Measurements from ENCODE around the gene MGST3. TPM values are rescaled to one million over a fixed set of nuclear protein-coding genes. Genes with fewer than 3 reads are reported as not detected.
"Not testable (repeated sequence)": the region's sequence is repeated elsewhere in the genome, so short reads cannot be mapped to it uniquely, and the experiment has no call there.

The MGST3 gene
- total RNA-seq, 1 donor from 2014 or later, result 628 TPM

DNA sequence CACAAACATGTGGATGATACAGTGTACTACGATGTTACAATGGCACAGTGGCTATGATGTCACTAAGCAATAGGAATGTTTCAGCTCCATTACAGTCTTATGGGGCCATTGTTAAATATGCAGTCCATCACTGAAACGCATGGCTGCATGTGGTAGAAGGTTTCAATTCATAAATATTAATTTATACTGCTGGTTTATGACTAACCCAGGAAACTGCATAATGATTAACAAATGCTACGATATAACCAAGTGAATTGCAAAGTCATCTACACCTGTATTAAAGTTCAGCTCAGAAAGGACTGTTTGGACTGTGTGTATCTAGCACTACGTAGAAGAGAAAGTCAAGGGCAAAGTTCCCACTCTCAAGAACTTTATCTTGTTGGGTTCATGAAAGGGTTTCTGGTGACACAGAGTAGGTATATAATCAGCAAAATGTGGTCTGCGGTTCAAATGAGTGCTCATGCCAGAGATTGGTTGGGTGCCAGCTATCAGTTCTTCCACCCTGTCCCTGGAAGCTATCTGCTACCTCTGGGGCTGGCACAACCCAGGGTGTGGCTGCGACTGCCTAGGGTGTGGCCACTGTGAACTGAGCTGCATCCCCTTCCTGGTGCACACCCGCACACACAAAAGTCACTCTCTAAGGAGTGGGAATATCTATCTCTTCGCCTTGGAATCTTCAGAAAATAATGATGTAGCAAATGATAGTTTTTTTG, 14.8 kb downstream of the MGST3 start:
- ATAC-seq (peak; percentile 68), DNase-seq (ENCODE audit: missing footprints) (no peak)
- intact Hi-C loops (cut with DNase I), result no loop called here

GRCh38 chr1:165647517-165647916, 16.5 kb downstream of the MGST3 start:
- intact Hi-C loops (cut with DNase I), result no loop called here
- ATAC-seq (no peak), DNase-seq (ENCODE audit: missing footprints) (no peak)

DNA sequence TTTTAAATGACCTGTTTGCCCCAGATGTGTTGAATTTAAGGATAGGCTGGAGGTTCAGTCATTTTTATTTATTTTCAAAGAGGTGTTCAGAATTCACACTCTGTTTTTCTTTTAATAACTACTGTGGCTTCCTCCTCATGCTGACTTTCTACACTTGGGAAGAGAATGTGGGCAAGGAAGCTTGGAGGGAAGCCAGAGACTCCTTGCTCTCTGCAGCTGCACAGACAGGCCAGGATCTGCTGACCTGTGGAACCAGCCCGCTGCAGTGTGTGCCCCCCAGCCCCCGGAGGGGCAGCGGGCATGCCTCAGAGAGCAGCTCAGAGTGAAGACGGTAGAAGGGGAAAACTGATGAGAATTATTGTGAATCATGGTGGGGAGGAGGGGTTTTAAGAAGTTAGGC, 16.9 kb downstream of the MGST3 start:
- DNase-seq (ENCODE audit: missing footprints) (no peak), ATAC-seq (peak; percentile 51)
- intact Hi-C loops (cut with DNase I), result no loop called here

DNA sequence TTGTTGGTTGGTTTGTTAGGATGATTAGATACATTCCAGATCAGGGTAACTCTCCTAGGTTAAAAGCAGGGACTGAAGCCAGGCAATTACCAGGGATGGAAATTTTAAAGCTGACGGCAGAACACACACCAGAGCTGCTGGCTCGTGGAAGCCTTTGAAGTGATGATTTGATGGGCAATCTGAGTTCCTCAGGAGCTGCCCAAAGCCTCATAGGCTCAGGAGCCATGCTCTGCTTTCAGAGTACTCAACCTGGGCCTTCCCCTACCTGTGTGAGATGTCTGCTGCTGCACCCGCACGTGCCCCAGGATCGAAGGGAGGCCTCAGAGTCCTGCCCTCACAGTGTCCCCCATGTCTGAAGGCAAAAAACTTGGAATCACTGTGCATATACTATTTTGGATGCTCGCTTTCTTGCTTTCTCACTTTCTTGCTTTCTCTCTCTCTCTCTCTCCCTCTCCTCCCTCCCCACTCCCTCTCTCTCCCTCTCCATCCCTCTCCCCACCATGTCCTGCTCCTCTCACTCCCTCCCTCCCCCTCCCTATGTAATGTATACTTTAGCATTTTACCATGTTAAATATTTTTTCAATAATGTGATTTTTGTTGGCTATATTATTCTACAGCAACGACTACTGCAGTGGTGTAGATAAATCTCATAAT, 18.0 kb downstream of the MGST3 start:
- ATAC-seq, result no peak
- intact Hi-C loops (cut with DNase I), result no loop called here

DNA sequence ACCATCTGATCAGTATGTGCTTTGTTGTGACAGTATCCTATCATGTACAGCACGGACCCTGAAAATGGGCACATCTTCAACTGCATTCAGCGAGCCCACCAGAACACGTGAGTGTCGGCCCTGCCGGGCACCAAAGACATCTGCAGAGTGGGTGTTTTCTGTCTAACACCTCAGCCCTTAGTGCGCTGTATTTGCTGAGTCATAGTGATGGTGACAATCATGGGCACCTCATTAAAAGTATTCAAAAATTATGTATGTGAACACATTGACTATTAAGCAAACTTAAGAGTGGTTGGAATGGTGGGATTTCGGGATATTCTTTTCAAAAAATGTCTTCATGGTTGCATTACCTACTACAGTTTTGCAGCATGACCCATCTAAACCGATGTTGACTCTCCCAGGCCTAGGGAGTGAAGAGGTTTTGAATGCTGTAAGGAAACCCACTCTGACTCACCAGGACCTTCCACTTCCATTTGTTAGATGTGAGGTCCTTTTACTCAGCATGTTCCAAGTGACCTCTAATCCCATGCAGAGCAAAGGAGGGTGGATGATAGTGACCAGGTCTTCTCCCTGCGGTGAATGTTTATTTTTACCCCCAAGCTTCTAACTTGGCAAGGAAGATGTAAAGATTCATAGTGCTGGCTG, 20.1 kb downstream of the MGST3 start:
- ATAC-seq, result no peak
- DNase-seq (ENCODE audit: missing footprints), result no peak
- intact Hi-C loops (cut with DNase I), result no loop called here

More for the DNA sequence above, 18.0 kb downstream of the MGST3 start:
- no peak for DNase-seq (ENCODE audit: missing footprints)

- ATAC-seq; DNase-seq (ENCODE audit: missing footprints); intact Hi-C loops (cut with DNase I): not testable (repeated sequence)
Observed at GRCh38 chr1:165658766-165659580, 27.9 kb downstream of the MGST3 start.

GRCh38 chr1:165659581-165659895, 28.5 kb downstream of the MGST3 start:
- DNase-seq (ENCODE audit: missing footprints) (no peak), ATAC-seq (no peak)
- intact Hi-C loops (cut with DNase I), result no loop called here

DNA sequence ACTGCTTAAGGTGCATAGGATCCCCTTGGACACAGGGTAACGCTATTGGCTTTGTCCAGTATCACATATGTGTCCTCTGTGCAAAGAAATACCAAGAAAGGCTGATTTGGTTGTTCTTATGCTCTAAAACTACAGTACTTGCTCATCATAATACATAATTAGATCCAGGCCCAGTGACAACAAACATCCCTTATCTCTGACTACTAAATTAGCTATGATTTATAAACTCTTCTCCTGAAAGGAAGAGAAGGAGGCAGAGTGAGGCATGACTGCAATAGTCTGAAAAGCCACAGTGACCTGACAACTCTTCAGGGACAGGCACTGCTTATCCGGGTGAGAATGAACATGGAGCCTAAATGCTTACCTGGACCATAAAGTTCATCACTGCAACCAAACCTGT, 30.7 kb downstream of the MGST3 start:
- intact Hi-C loops (cut with DNase I), result no loop called here
- no peak for ATAC-seq
- DNase-seq (ENCODE audit: missing footprints), result no peak

GRCh38 chr1:165662186-165662585, 31.2 kb downstream of the MGST3 start:
- ATAC-seq, result no peak
- DNase-seq (ENCODE audit: missing footprints), result no peak
- intact Hi-C loops (cut with DNase I), result no loop called here

- ATAC-seq, result no peak
- DNase-seq (ENCODE audit: missing footprints), result no peak
- intact Hi-C loops (cut with DNase I), result no loop called here
Observed at GRCh38 chr1:165666152-165666825, 35.3 kb downstream of the MGST3 start.

DNA sequence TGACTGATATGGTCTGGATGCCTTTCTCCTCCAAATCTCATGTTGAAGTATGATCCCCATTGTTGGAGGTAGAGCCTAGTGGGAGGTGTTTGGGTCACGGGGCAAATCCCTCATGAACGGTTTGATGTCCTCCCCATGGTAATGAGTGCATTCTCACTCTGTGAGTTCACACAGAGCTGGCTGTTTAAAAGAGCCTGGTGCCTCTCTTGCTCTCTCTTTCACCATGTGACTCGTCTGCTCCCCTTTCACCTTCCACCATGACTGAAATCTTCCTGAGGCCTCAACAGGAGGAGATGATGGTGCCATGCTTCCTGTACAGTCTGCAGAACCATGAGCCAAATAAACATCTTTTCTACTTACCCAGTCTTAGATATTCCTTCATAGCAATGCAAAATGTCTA, 37.1 kb downstream of the MGST3 start:
- ATAC-seq (no peak), DNase-seq (ENCODE audit: missing footprints) (no peak)
- intact Hi-C loops (cut with DNase I), result no loop called here

- ATAC-seq (no peak), DNase-seq (ENCODE audit: missing footprints) (no peak)
- intact Hi-C loops (cut with DNase I), result no loop called here
Observed at GRCh38 chr1:165671526-165671925, 40.5 kb downstream of the MGST3 start.

DNA sequence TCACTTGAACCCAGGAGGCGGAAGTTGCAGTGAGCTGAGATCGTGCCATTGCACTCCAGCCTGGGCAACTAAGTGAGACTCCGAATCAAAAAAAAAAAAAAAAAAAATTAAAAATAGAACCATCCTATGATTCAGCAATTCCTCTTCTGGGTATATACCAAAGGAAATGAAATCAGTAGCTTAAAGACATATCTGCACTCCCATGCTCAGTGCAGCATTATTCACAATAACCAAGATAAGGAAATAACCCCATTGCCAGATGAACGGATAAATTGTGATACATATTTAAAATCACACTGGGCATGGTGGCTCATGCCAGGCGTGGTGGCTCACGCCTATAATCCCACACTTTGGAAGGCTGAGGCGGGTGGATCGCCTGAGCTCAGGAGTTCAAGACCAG, 43.6 kb downstream of the MGST3 start:
- no peak for ATAC-seq

GRCh38 chr1:165675794-165676193, 44.8 kb downstream of the MGST3 start:
- no peak for ATAC-seq
- intact Hi-C loops (cut with DNase I), result no loop called here

More for the DNA sequence above, 43.6 kb downstream of the MGST3 start:
- DNase-seq (ENCODE audit: missing footprints), result no peak
- intact Hi-C loops (cut with DNase I), result no loop called here

GRCh38 chr1:165678509-165678908, 47.5 kb downstream of the MGST3 start:
- DNase-seq (ENCODE audit: missing footprints) (no peak), ATAC-seq (no peak)
- intact Hi-C loops (cut with DNase I), result no loop called here

More at GRCh38 chr1:165675794-165676193, 44.8 kb downstream of the MGST3 start:
- DNase-seq (ENCODE audit: missing footprints), result no peak

- intact Hi-C loops (cut with DNase I), result no loop called here
- ATAC-seq (no peak), DNase-seq (ENCODE audit: missing footprints) (no peak)
Observed at GRCh38 chr1:165679282-165680036, 48.4 kb downstream of the MGST3 start.

DNA sequence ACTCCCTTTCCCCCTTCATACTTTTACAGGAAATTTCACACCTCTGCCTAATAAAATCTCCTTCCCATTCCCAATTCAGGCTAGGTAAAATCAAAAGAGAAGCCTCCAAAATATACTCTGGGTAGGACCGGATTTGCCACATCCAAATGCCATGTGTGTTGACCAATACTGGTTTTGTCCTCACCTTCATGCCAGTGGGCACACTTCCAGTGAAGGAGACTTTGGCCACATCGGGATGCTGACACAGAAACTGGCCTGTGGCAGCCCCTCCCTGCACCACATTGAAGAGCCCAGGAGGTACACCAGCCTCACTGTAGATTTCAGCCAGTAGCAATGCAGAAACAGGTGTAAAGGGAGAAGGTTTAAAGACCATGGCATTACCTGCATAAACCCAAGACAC, 49.3 kb downstream of the MGST3 start:
- intact Hi-C loops (cut with DNase I), result no loop called here
- DNase-seq (ENCODE audit: missing footprints), result no peak
- no peak for ATAC-seq

DNA sequence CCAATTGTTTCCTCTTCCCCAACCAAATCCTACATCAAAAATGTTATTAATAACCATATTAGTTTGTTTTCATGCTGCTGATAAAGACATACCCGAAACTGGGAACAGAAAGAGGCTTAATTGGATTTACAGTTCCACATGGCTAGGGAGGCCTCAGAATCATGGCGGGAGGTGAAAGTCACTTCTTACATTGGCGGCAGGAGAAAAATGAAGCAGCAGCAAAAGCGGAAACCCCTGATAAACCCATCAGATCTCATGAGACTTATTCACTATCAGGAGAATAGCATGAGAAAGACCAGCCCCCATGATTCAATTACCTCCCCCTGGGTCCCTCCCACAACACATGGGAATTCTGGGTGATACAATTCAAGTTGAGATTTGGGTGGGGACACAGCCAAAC, 49.7 kb downstream of the MGST3 start:
- intact Hi-C loops (cut with DNase I); ATAC-seq; DNase-seq (ENCODE audit: missing footprints): not testable (repeated sequence)
